Gastroesophageal sphincter (tissue), 3 donors: ENCODE measurements around the gene INPP4B.

Source experiments
- CTCF ChIP-seq, 4 experiments: fragments of 200-600 bp in 2 of 4; fragments of 450-650 bp in 2 of 4; sonication (generic) in 1 of 4; IDR thresholded peaks; one replicate each; pipeline ENCODE4 v1.5.1; 2017 to 2019; ENCODE audit warnings: antibody characterized with exemption in 4 of 4, mild to moderate bottlenecking in 2 of 4, moderate library complexity in 2 of 4
- EP300 ChIP-seq: sonication (generic); formaldehyde crosslinking; IDR thresholded peaks from one replicate; pipeline ENCODE4 v1.6.1; 2017; ENCODE audit warnings: antibody characterized with exemption, mild to moderate bottlenecking
- POLR2AphosphoS5 ChIP-seq: sonication (generic); formaldehyde crosslinking; IDR thresholded peaks from one replicate; pipeline ENCODE4 v1.6.1; 2017; ENCODE audit warnings: antibody characterized with exemption

- TF ChIP-seq CTCF (IDR thresholded peaks at IDR 0.05) (peak; percentile 21 to 47 (median 34)), EP300 (no peak), POLR2AphosphoS5 (no peak)
Observed at GRCh38 chr4:142282870-142283431, 563.1 kb downstream of the INPP4B start.
